Lower lobe of right lung (tissue), 2 donors: ENCODE data around the gene SLC2A1. TPM values are rescaled to one million over a fixed set of nuclear protein-coding genes. Genes with fewer than 3 reads are reported as not detected.

Experiments
- ATAC-seq, 2 donors: fragments of 200-7000 bp; cut with Tn5 transposase; one replicate each; pipeline ENCODE4 v1.9.1; 2020 to 2022; ENCODE audit warnings: mild to moderate bottlenecking in 2 of 2, moderate library complexity in 2 of 2
- DNase-seq: peaks from one replicate; pipeline ENCODE4 v3.0.0-alpha.2; 2020
- H3K27ac ChIP-seq: fragments of 200-600 bp; one replicate; pipeline ENCODE4 v1.8.0; 2022
- H3K27me3 ChIP-seq: fragments of 200-600 bp; one replicate; pipeline ENCODE4 v1.8.0; 2022; ENCODE audit warnings: low read depth
- H3K36me3 ChIP-seq: fragments of 200-600 bp; one replicate; pipeline ENCODE4 v1.8.0; 2022; ENCODE audit warnings: mild to moderate bottlenecking
- H3K4me1 ChIP-seq: fragments of 200-600 bp; one replicate; pipeline ENCODE4 v1.8.0; 2022
- H3K4me3 ChIP-seq: fragments of 200-600 bp; one replicate; pipeline ENCODE4 v1.8.0; 2022; ENCODE audit warnings: mild to moderate bottlenecking
- H3K9me3 ChIP-seq: fragments of 200-600 bp; one replicate; pipeline ENCODE4 v1.8.0; 2022
- intact Hi-C: fragments of 100-400 bp; cut with DNase I; formaldehyde crosslinking; loops from one replicate; pipeline ENCODE4 v1.11.0; 2022
- total RNA-seq: library from RNA; stranded (reverse); fragmentation: NEBNext Ultra II Directional; extraction: Animal tissue kit (Norgen Biotek cat#: 25700); gene quantifications from one replicate; pipeline ENCODE4 v1.2.1, GENCODE V29; 2021
- TF ChIP-seq, protein P1 (sequence below): fragments of 200-600 bp; IDR thresholded peaks from one replicate; pipeline ENCODE4 v1.8.0; 2022; ENCODE audit warnings: antibody characterized with exemption, mild to moderate bottlenecking
- donor health status: DM: no; HTN: yes; CAD: no; lungs with severe emphysema.

The SLC2A1 gene
- total RNA-seq, 1 donor from 2014 or later: 10.6 TPM

DNA sequence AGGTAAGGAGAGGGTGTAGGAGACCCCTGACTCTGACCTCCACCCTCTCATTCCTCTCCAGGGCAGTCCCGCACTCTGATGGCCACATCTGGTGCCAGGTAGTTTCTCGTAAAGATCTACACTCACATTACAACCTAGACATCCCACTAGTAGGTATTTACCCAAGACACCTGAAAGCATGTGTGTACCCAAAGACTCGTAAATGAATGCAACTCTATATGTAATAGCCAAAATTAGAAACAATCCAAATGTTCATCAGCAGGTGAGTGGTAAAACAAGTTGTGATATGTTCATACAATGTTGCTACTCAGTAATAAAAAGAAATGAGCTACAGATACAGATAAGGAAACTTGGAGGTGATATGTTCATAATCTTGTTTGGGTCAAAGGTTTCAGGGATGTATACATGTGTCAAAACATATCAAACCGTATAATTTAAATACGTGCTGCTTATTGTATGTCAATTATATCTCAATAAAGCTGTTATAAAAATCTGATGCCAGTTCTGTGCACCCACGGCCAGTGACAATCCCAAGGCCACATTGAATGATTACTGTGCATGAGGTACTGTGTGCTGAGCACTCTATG is 37.8 kb upstream of the SLC2A1 start:
- Histone ChIP-seq H3K9me3 (no peaks in the 10 kb centered on the region), H3K4me3 (no peak overlapping the region), H3K27ac (no peak overlapping the region), H3K36me3 (no peaks in the 10 kb centered on the region), H3K4me1 (no peaks in the 10 kb centered on the region), H3K27me3 (no peaks in the 10 kb centered on the region)
- no peak for ATAC-seq
- TF ChIP-seq, protein P1, sequence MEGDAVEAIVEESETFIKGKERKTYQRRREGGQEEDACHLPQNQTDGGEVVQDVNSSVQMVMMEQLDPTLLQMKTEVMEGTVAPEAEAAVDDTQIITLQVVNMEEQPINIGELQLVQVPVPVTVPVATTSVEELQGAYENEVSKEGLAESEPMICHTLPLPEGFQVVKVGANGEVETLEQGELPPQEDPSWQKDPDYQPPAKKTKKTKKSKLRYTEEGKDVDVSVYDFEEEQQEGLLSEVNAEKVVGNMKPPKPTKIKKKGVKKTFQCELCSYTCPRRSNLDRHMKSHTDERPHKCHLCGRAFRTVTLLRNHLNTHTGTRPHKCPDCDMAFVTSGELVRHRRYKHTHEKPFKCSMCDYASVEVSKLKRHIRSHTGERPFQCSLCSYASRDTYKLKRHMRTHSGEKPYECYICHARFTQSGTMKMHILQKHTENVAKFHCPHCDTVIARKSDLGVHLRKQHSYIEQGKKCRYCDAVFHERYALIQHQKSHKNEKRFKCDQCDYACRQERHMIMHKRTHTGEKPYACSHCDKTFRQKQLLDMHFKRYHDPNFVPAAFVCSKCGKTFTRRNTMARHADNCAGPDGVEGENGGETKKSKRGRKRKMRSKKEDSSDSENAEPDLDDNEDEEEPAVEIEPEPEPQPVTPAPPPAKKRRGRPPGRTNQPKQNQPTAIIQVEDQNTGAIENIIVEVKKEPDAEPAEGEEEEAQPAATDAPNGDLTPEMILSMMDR: no peak
- no peak for DNase-seq
- intact Hi-C loops: no loop called here

DNA sequence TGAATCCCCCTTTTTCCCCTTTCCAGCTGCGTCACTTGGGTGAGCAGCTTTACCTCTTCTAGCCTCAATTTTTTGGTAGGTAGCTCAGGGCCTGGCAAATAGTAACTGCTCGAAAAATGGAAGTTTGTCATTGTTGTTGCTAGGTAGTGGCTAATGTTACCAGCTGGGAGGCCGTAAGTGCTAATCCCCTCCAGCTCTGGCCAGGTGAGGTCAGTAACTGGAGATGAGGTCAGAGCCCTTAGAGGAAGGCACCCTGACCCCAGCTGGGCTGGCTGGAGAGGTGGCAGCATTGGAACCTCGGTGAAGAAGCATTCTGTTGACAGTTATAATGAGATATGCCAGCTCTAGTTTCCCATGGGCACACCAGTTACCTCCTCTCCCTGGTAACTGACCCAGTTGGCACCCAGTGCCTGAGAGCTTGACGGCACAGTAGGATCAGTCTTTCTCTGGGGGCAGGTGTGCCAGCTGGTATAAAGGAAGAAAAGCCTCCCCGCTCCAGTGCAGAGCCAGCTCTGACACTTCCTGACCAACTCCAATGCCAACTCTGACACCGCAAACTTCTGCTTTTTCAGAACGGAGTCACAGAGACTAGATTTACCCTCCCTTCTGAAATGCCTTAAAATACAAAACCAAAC is 35.0 kb upstream of the SLC2A1 start:
- ATAC-seq: peak in 1 of 2 donors; percentile 59
- no peaks in the 10 kb centered on the region for H3K27me3 ChIP-seq

DNA sequence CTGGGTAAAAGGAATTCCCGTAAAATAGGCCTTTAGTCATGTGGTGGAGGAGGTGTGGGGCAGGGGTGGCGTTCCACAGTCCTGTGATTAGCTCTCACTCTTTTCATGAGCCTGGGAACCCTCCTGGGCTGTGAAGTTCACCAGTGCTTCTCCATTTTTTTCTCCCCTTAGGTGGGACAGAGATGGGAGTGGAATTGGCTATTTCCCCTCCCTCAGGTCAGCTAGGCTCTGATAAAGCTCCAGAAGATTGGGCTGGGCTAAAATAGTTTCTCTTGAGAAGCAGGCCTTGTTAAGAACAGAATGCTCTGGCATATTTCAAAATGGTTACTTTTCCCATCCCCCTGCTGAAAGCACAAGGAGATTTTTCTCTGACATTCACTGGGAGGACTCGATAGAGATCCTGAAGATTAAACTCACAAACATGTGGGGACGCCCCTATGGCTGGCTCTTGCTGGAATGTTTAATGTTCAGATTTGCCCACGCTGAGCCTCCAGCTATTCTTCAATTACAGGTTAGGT is 33.4 kb upstream of the SLC2A1 start:
- H3K27me3 ChIP-seq: no peaks in the 10 kb centered on the region
- intact Hi-C loops: no loop called here
- no peaks in the 10 kb centered on the region for H3K9me3 ChIP-seq
- no peaks in the 10 kb centered on the region for H3K36me3 ChIP-seq
- no peak for ATAC-seq
- no peaks in the 10 kb centered on the region for H3K4me1 ChIP-seq
- DNase-seq: no peak
- no peak overlapping the region for H3K4me3 ChIP-seq
- H3K27ac ChIP-seq: no peak overlapping the region
- TF ChIP-seq, protein P1: no peak

More for the DNA sequence above, 35.0 kb upstream of the SLC2A1 start:
- Histone ChIP-seq H3K36me3 (no peaks in the 10 kb centered on the region), H3K9me3 (no peaks in the 10 kb centered on the region), H3K4me1 (no peaks in the 10 kb centered on the region), H3K27ac (no peak overlapping the region), H3K4me3 (no peak overlapping the region)
- intact Hi-C loops: no loop called here
- DNase-seq: no peak
- TF ChIP-seq, protein P1: no peak

- TF ChIP-seq, protein P1: no peak
- Histone ChIP-seq H3K27me3 (no peaks in the 10 kb centered on the region), H3K36me3 (no peaks in the 10 kb centered on the region), H3K9me3 (no peaks in the 10 kb centered on the region), H3K4me3 (no peak overlapping the region), H3K4me1 (no peaks in the 10 kb centered on the region), H3K27ac (no peak overlapping the region)
- no peak for DNase-seq
- intact Hi-C loops: no loop called here
- no peak for ATAC-seq
These were observed 32.2 kb upstream of the SLC2A1 start for GRCh38 chr1:42990757-42991346.

DNA sequence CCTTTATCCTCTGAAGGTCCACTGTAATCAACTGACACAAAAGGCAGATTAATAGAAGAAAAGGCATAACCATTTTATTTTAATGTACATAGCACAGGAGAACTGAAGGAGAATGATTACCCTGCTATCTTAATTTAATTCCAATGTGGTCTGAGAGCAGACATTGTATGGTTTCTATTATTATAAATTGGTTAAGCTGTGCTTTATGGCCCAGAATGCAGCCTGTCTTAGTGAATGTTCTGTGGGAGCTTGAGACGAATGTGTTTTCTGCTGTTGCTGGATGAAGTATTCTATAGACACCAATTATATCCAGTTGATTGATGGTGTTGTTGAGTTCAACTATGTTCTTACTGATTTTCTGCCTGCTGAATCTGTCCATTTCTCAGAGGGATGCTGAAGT is 25.0 kb upstream of the SLC2A1 start:
- peaks cover 5% of the 10 kb centered on the region for H3K27me3 ChIP-seq
- ATAC-seq (no peak), DNase-seq (no peak)
- H3K4me1 ChIP-seq: no peaks in the 10 kb centered on the region
- intact Hi-C loops: no loop called here
- no peaks in the 10 kb centered on the region for H3K9me3 ChIP-seq
- TF ChIP-seq, protein P1: no peak
- no peaks in the 10 kb centered on the region for H3K36me3 ChIP-seq
- H3K4me3 ChIP-seq: no peak overlapping the region
- no peak overlapping the region for H3K27ac ChIP-seq
